Calu3 (cell line): ENCODE data around the gene ACSL6. TPM values are rescaled to one million over a fixed set of nuclear protein-coding genes. Genes with fewer than 3 reads are reported as not detected.

Source experiments
- BruUV-seq: library from RNA; stranded (reverse); fragments of 400-500 nt; replicated peaks from 2 replicates; lab custom pipeline; 2021; lab: Mats Ljungman, UMichigan
- CTCF ChIA-PET: fragments of 300-600 bp; sonication (Branson Sonifier 250); formaldehyde crosslinking; loops from one replicate; lab custom pipeline; 2022; ENCODE audit warnings: antibody characterized with exemption; lab: Charles Lee
- DNase-seq: peaks from one replicate; pipeline ENCODE4 v3.0.0; 2022
- H3K27ac Mint-ChIP-seq: one replicate; pipeline ENCODE4 v1.8.0; 2022; ENCODE audit warnings: mixed read lengths; ENCODE audit not compliant: unreplicated experiment
- H3K27me3 Mint-ChIP-seq: one replicate; pipeline ENCODE4 v1.8.0; 2022; ENCODE audit warnings: mixed read lengths; ENCODE audit not compliant: unreplicated experiment
- H3K36me3 Mint-ChIP-seq: one replicate; pipeline ENCODE4 v1.8.0; 2022; ENCODE audit warnings: mild to moderate bottlenecking, moderate library complexity, mixed read lengths; ENCODE audit not compliant: insufficient read depth, unreplicated experiment
- H3K4me1 Mint-ChIP-seq: one replicate; pipeline ENCODE4 v1.8.0; 2022; ENCODE audit warnings: mild to moderate bottlenecking, low read depth, mixed read lengths; ENCODE audit not compliant: unreplicated experiment
- H3K4me3 Mint-ChIP-seq: one replicate; pipeline ENCODE4 v1.8.0; 2022; ENCODE audit warnings: mild to moderate bottlenecking, low read depth, moderate library complexity, mixed read lengths; ENCODE audit not compliant: unreplicated experiment
- H3K9me3 Mint-ChIP-seq: one replicate; pipeline ENCODE4 v1.8.0; 2022; ENCODE audit warnings: low read depth, mixed read lengths; ENCODE audit not compliant: unreplicated experiment
- CTCF ChIP-seq: fragments of 200-600 bp; IDR thresholded peaks from one replicate; pipeline ENCODE4 v1.8.0; 2022; ENCODE audit warnings: antibody characterized with exemption; ENCODE audit not compliant: unreplicated experiment
- intact Hi-C: fragments of 100-400 bp; cut with micrococcal nuclease; formaldehyde crosslinking; loops from one replicate; pipeline ENCODE4 v1.10.0; 2022; ENCODE audit not compliant: unreplicated experiment
- total RNA-seq: library from RNA; stranded (reverse); gene quantifications from 2 replicates; pipeline ENCODE4 v1.2.3, GENCODE V29; 2022

ACSL6 gene
- total RNA-seq, 1 experiment from 2014 or later: 0.24 TPM

- Mint-ChIP-seq H3K4me1 (no peaks in the 10 kb centered on the region), H3K36me3 (no peaks in the 10 kb centered on the region), H3K27me3 (peaks cover 67% of the 10 kb centered on the region), H3K9me3 (no peaks in the 10 kb centered on the region), H3K4me3 (no peak overlapping the region), H3K27ac (no peak overlapping the region)
- CTCF ChIA-PET: interaction anchor here (0.9 kb wide), 1 partner anchor 54 kb away, joined by 3 read pairs; no protein-coding TSS in a partner anchor
- no peak for TF ChIP-seq CTCF
- no TSS peak for BruUV-seq
- intact Hi-C loops: no loop called here
- no peak for DNase-seq
Measured at GRCh38 chr5:132055808-132056609, 44.6 kb upstream of the ACSL6 start.

GRCh38 chr5:132055441-132055807 is 44.0 kb upstream of the ACSL6 start:
- H3K4me1 Mint-ChIP-seq: no peaks in the 10 kb centered on the region

DNA sequence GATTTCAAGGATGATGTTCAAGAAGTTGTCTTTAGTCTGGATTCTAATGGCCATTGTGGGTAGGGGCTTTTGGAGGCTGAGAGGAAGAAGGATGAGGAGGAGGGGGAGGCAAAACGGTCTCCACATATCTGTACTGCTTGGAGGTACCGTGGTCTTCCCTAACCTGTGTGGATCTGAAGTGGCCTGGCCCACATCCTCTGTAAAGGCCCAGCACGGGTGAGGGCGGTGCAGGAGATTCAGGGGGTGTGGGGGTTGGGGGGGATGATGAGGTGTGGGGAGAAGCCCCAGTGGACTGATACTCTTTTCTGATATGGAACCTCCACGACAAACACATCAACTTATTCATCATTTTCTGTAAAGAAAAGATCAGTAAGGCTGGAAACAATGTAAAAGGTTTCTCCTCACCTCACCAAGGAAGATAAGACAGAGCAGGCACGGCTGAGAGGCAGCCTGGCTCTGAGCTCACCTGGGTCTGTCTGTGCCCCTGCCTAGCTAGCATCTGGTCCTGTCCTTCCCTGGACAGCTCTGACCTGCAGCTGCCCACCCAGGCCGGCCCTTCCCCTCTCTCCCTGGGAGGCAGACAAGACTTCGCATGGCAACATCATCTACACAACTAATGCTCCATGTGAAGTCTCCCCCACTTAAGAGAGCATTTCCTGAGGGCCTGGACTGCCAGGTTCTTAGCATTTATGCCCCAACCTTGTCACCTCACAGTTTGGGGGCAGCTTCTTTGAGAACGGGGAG is 43.4 kb upstream of the ACSL6 start:
- no peak for TF ChIP-seq CTCF

More at GRCh38 chr5:132055441-132055807, 44.0 kb upstream of the ACSL6 start:
- H3K9me3 Mint-ChIP-seq: no peaks in the 10 kb centered on the region
- intact Hi-C loops: no loop called here
- no peaks in the 10 kb centered on the region for H3K36me3 Mint-ChIP-seq
- no peak for DNase-seq
- no peak overlapping the region for H3K4me3 Mint-ChIP-seq
- no peak overlapping the region for H3K27ac Mint-ChIP-seq
- peaks cover 73% of the 10 kb centered on the region for H3K27me3 Mint-ChIP-seq
- no TSS peak for BruUV-seq
- CTCF ChIA-PET: interaction anchor here (0.9 kb wide), 1 partner anchor 53 kb away, joined by 3 read pairs; no protein-coding TSS in a partner anchor
- no peak for TF ChIP-seq CTCF

DNA sequence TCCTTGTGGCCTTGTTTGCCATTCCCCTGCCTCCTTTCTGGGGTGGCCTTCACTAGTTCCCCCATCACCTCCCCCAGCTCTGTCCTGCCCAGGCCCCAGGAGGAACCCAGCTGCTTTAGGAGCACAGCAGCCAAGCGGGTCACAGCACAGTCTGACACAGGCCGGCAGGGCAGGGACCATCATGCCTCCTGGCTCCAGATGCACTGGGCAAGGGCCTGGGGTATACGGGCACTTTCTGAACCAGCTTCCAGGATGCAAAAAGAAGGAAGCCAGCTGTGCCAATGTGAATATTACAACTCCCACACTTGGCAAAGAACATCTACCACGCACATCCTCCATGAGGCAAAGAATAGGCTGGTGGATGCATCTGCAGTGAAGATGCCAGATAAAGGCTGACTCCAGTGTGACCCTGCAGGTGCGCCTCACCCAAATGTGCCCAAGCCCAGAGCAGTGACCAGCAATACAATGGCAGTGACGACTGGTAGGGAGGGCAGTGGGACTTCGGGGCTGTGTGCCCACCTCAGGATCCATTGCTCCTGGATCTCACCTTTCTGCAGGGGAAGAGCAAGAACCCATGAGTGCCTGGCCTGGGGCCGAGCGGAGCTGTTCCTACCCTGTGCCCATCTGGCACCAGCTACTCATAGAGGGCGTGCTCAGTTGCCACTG is 42.7 kb upstream of the ACSL6 start:
- Mint-ChIP-seq H3K4me3 (no peak overlapping the region), H3K9me3 (no peaks in the 10 kb centered on the region), H3K27ac (no peak overlapping the region), H3K27me3 (peaks cover 81% of the 10 kb centered on the region), H3K4me1 (no peaks in the 10 kb centered on the region), H3K36me3 (no peaks in the 10 kb centered on the region)
- TF ChIP-seq CTCF: no peak
- BruUV-seq: no TSS peak
- CTCF ChIA-PET: no interaction called here
- DNase-seq: no peak
- intact Hi-C loops: no loop called here

More for the DNA sequence above, 43.4 kb upstream of the ACSL6 start:
- Mint-ChIP-seq H3K4me3 (no peak overlapping the region), H3K27me3 (peaks cover 79% of the 10 kb centered on the region), H3K27ac (no peak overlapping the region), H3K4me1 (no peaks in the 10 kb centered on the region), H3K9me3 (no peaks in the 10 kb centered on the region), H3K36me3 (no peaks in the 10 kb centered on the region)
- DNase-seq: no peak
- intact Hi-C loops: no loop called here
- BruUV-seq: no TSS peak
- CTCF ChIA-PET: interaction anchor here (0.9 kb wide), 1 partner anchor 53 kb away, joined by 3 read pairs; no protein-coding TSS in a partner anchor
